HG03378 (cell line): ENCODE results near the gene MAP10.
"Not testable (repeated sequence)": the region's sequence is repeated elsewhere in the genome, so short reads cannot be mapped to it uniquely, and the experiment has no call there.

ENCODE experiments used
- ATAC-seq: cut with Tn5 transposase; IDR thresholded peaks from one replicate; pipeline ENCODE4 v1.9.1; 2021; ENCODE audit warnings: mild to moderate bottlenecking, moderate library complexity; ENCODE audit not compliant: unreplicated experiment

The MAP10 gene

GRCh38 chr1:232805269-232806185 lies at the start of gene MAP10:
Gene MAP10, plus strand, starts transcription at chr1:232805416. Its CDS starts 34 bp downstream, at chr1:232805450.
- peak; percentile 86 for ATAC-seq

- ATAC-seq, result no peak
These were observed 40.6 kb upstream of the MAP10 start for GRCh38 chr1:232764458-232765251.

- no peak for ATAC-seq
These were observed 39.7 kb upstream of the MAP10 start for GRCh38 chr1:232765542-232765941.

- no peak for ATAC-seq
These were observed 38.9 kb upstream of the MAP10 start for GRCh38 chr1:232766241-232766890.

- ATAC-seq, result no peak
These were observed 38.3 kb upstream of the MAP10 start for GRCh38 chr1:232766904-232767303.

GRCh38 chr1:232767305-232768074 lies 37.7 kb upstream of the MAP10 start:
- no peak for ATAC-seq

GRCh38 chr1:232768793-232769192 lies 36.4 kb upstream of the MAP10 start:
- ATAC-seq, result no peak

- ATAC-seq, result no peak
These were observed 35.5 kb upstream of the MAP10 start for GRCh38 chr1:232769733-232770132.

- no peak for ATAC-seq
These were observed 31.5 kb upstream of the MAP10 start for GRCh38 chr1:232773752-232774151.

GRCh38 chr1:232776526-232777106 lies 28.6 kb upstream of the MAP10 start:
- no peak for ATAC-seq

GRCh38 chr1:232780354-232780753 lies 24.9 kb upstream of the MAP10 start:
- no peak for ATAC-seq

GRCh38 chr1:232784794-232785193 lies 20.4 kb upstream of the MAP10 start:
- no peak for ATAC-seq

GRCh38 chr1:232785630-232786029 lies 19.6 kb upstream of the MAP10 start:
- not testable (repeated sequence) for ATAC-seq

GRCh38 chr1:232786845-232787455 lies 18.3 kb upstream of the MAP10 start:
- no peak for ATAC-seq

GRCh38 chr1:232788235-232788872 lies 16.9 kb upstream of the MAP10 start:
- no peak for ATAC-seq

GRCh38 chr1:232789651-232790050 lies 15.6 kb upstream of the MAP10 start:
- no peak for ATAC-seq

GRCh38 chr1:232792949-232793348 lies 12.3 kb upstream of the MAP10 start:
- ATAC-seq, result no peak

- no peak for ATAC-seq
These were observed 11.3 kb upstream of the MAP10 start for GRCh38 chr1:232793944-232794343.

GRCh38 chr1:232795497-232796053 lies 9.6 kb upstream of the MAP10 start:
- no peak for ATAC-seq
